GM21717 (cell line): ENCODE results near the gene ZKSCAN1.
"Not testable (repeated sequence)": the region's sequence is repeated elsewhere in the genome, so short reads cannot be mapped to it uniquely, and the experiment has no call there.

Source experiments
- ATAC-seq: cut with Tn5 transposase; IDR thresholded peaks from one replicate; pipeline ENCODE4 v1.9.1; 2021; ENCODE audit warnings: mild to moderate bottlenecking, moderate library complexity; ENCODE audit not compliant: unreplicated experiment

The ZKSCAN1 gene

GRCh38 chr7:100015232-100016214, at the start of gene ZKSCAN1:
Gene ZKSCAN1 (plus strand): TSS chr7:100015596. CDS start chr7:100023507, 7,911 bp downstream.
- ATAC-seq: peak; percentile 94

- no peak for ATAC-seq
Measured at GRCh38 chr7:99969298-99969697, 46.1 kb upstream of the ZKSCAN1 start.

GRCh38 chr7:99969813-99970212, 45.6 kb upstream of the ZKSCAN1 start:
- ATAC-seq: not testable (repeated sequence)

- ATAC-seq: no peak
Measured at GRCh38 chr7:99971242-99971641, 44.2 kb upstream of the ZKSCAN1 start.

GRCh38 chr7:99973817-99974216, 41.6 kb upstream of the ZKSCAN1 start:
- ATAC-seq: not testable (repeated sequence)

GRCh38 chr7:99974681-99975080, 40.7 kb upstream of the ZKSCAN1 start:
- no peak for ATAC-seq

- no peak for ATAC-seq
Measured at GRCh38 chr7:99975782-99976521, 39.4 kb upstream of the ZKSCAN1 start, which contains the start of gene AZGP1. Gene AZGP1 (minus strand): TSS chr7:99976031. CDS start chr7:99976020, 11 bp downstream.

- ATAC-seq: no peak
Measured at GRCh38 chr7:99976626-99977025, 38.8 kb upstream of the ZKSCAN1 start.

GRCh38 chr7:99979814-99980225, 35.6 kb upstream of the ZKSCAN1 start:
- ATAC-seq: not testable (repeated sequence)

GRCh38 chr7:99980448-99980872, 34.9 kb upstream of the ZKSCAN1 start:
- not testable (repeated sequence) for ATAC-seq

GRCh38 chr7:99981066-99981465, 34.3 kb upstream of the ZKSCAN1 start:
- not testable (repeated sequence) for ATAC-seq

- no peak for ATAC-seq
Measured at GRCh38 chr7:99984593-99984992, 30.8 kb upstream of the ZKSCAN1 start.

GRCh38 chr7:99987306-99987705, 28.1 kb upstream of the ZKSCAN1 start:
- ATAC-seq: not testable (repeated sequence)

- no peak for ATAC-seq
Measured at GRCh38 chr7:99987846-99988245, 27.6 kb upstream of the ZKSCAN1 start.

- no peak for ATAC-seq
Measured at GRCh38 chr7:99990460-99990852, 24.9 kb upstream of the ZKSCAN1 start.

GRCh38 chr7:99991543-99991942, 23.9 kb upstream of the ZKSCAN1 start:
- not testable (repeated sequence) for ATAC-seq

- ATAC-seq: no peak
Measured at GRCh38 chr7:99992330-99993038, 22.9 kb upstream of the ZKSCAN1 start.

GRCh38 chr7:99994819-99995218, 20.6 kb upstream of the ZKSCAN1 start:
- ATAC-seq: no peak

GRCh38 chr7:99996755-99997544, 18.4 kb upstream of the ZKSCAN1 start:
- ATAC-seq: no peak

- ATAC-seq: no peak
Measured at GRCh38 chr7:99997545-99998137, 17.8 kb upstream of the ZKSCAN1 start.
